NCI-H1105 (cell line): Measurements from ENCODE around the gene TOMM40L.

Source experiments
- DNase-seq: peaks from one replicate; lab custom pipeline; 2025; lab: John Stamatoyannopoulos, UW

Gene TOMM40L

GRCh38 chr1:161197560-161198193 lies 28.2 kb upstream of the TOMM40L start:
- no peak for DNase-seq

- peak; percentile 24 for DNase-seq
These were observed 27.5 kb upstream of the TOMM40L start for GRCh38 chr1:161198194-161198896.

GRCh38 chr1:161198897-161199431 lies 26.9 kb upstream of the TOMM40L start, which contains the start of gene ADAMTS4:
TSS of gene ADAMTS4 (minus strand) at chr1:161199054. CDS start at chr1:161198627, 427 bp downstream.
- no peak for DNase-seq

- DNase-seq: no peak
These were observed 26.2 kb upstream of the TOMM40L start for GRCh38 chr1:161199506-161200139.

GRCh38 chr1:161200421-161200991 lies 25.4 kb upstream of the TOMM40L start:
- no peak for DNase-seq

- DNase-seq: no peak
These were observed 24.6 kb upstream of the TOMM40L start for GRCh38 chr1:161200992-161201835.

- DNase-seq: peak; percentile 99
These were observed 23.8 kb upstream of the TOMM40L start, which contains the start of gene NDUFS2 for GRCh38 chr1:161201836-161202712. TSS of gene NDUFS2 (plus strand) at chr1:161202367. CDS start at chr1:161202386, 19 bp downstream.

GRCh38 chr1:161206411-161207140 lies 19.3 kb upstream of the TOMM40L start:
- DNase-seq: no peak

GRCh38 chr1:161207173-161207572 lies 18.7 kb upstream of the TOMM40L start:
- no peak for DNase-seq

GRCh38 chr1:161209790-161210409 lies 16.0 kb upstream of the TOMM40L start:
- DNase-seq: peak; percentile 55

- no peak for DNase-seq
These were observed 11.5 kb upstream of the TOMM40L start for GRCh38 chr1:161214369-161214768.

- no peak for DNase-seq
These were observed 10.8 kb upstream of the TOMM40L start, which contains the start of gene FCER1G for GRCh38 chr1:161215076-161215475. TSS of gene FCER1G (plus strand) at chr1:161215295. CDS start at chr1:161215322, 27 bp downstream.

- no peak for DNase-seq
These were observed 8.7 kb upstream of the TOMM40L start for GRCh38 chr1:161216945-161217712.

- DNase-seq: no peak
These were observed 8.0 kb upstream of the TOMM40L start for GRCh38 chr1:161217831-161218230.

- no peak for DNase-seq
These were observed 7.4 kb upstream of the TOMM40L start for GRCh38 chr1:161218301-161219077.

- no peak for DNase-seq
These were observed 6.6 kb upstream of the TOMM40L start for GRCh38 chr1:161219078-161219892.

- DNase-seq: no peak
These were observed 5.9 kb upstream of the TOMM40L start for GRCh38 chr1:161220002-161220401.
